ENCODE results near the gene TBC1D1.

The TBC1D1 gene

GRCh38 chr4:37946503-37947179 lies 55.8 kb downstream of the TBC1D1 start:
- Histone ChIP-seq H3K27ac (no peak overlapping the region), H3K27me3 (no peaks in the 10 kb centered on the region), H3K9ac (no peak overlapping the region)

GRCh38 chr4:37948542-37948941 lies 57.7 kb downstream of the TBC1D1 start:
- peaks cover 15 to 61% (median 32%) of the 10 kb centered on the region in 10 experiments for H3K4me1 ChIP-seq
- H4K20me1 ChIP-seq = no peaks in the 10 kb centered on the region
- H3K4me2 ChIP-seq = peak overlapping the region in 8 of 11 experiments; percentile 17 to 48 (median 40); a peak in 15 of 22 replicates
- H3K9ac ChIP-seq = no peak overlapping the region
- 0 out of 22 replicates have a peak, but pooled peaks of 1 of the 11 experiments have one; percentile 43 for TF ChIP-seq Cebpa-rat (IDR thresholded peaks at IDR 0.05)
- no peak overlapping the region for H3K4me3 ChIP-seq
- peaks cover 0 to 40% (median 22%) of the 10 kb centered on the region in 11 experiments; a peak in 14 of 22 replicates for H3K36me3 ChIP-seq
- peaks cover 0 to 16% (median 4%) of the 10 kb centered on the region in 11 experiments; a peak in 6 of 22 replicates for H3K9me3 ChIP-seq (replicated peaks in 1 of 11)
- H3K27ac ChIP-seq = peak overlapping the region in 1 of 11 experiments; percentile 17; a peak in 1 of 22 replicates
- no peaks in the 10 kb centered on the region for H3K27me3 ChIP-seq

More at GRCh38 chr4:37946503-37947179, 55.8 kb downstream of the TBC1D1 start:
- H3K36me3 ChIP-seq = peaks cover 0 to 27% (median 7%) of the 10 kb centered on the region in 11 experiments; a peak in 11 of 22 replicates
- TF ChIP-seq Cebpa-rat (IDR thresholded peaks at IDR 0.05) = no peak
- peak overlapping the region; percentile 37 to 77 (median 62); a peak in 21 of 22 replicates for H3K4me2 ChIP-seq
- H3K9me3 ChIP-seq (replicated peaks in 1 of 11) = peaks cover 0 to 19% (median 7%) of the 10 kb centered on the region in 11 experiments; a peak in 9 of 22 replicates
- H3K4me3 ChIP-seq = no peak overlapping the region
- H4K20me1 ChIP-seq = no peaks in the 10 kb centered on the region
- H3K4me1 ChIP-seq = peaks cover 15 to 51% (median 30%) of the 10 kb centered on the region in 10 experiments

- no peak overlapping the region for H3K4me2 ChIP-seq
- H3K27ac ChIP-seq = no peak overlapping the region
- no peak overlapping the region for H3K9ac ChIP-seq
- no peaks in the 10 kb centered on the region for H4K20me1 ChIP-seq
- H3K9me3 ChIP-seq (replicated peaks in 1 of 11) = peaks cover 0 to 16% (median 4%) of the 10 kb centered on the region in 11 experiments; a peak in 6 of 22 replicates
- peaks cover 15 to 74% (median 32%) of the 10 kb centered on the region in 10 experiments for H3K4me1 ChIP-seq
- TF ChIP-seq Cebpa-rat (IDR thresholded peaks at IDR 0.05) = no peak
- H3K27me3 ChIP-seq = no peaks in the 10 kb centered on the region
- H3K36me3 ChIP-seq = peaks cover 0 to 50% (median 17%) of the 10 kb centered on the region in 11 experiments; a peak in 15 of 22 replicates
- no peak overlapping the region for H3K4me3 ChIP-seq
These were observed 58.9 kb downstream of the TBC1D1 start for GRCh38 chr4:37949636-37950426.

- Histone ChIP-seq H3K9me3 (replicated peaks in 1 of 11) (peaks cover 0 to 16% (median 4%) of the 10 kb centered on the region in 11 experiments; a peak in 6 of 22 replicates), H3K36me3 (peaks cover 0 to 47% (median 19%) of the 10 kb centered on the region in 11 experiments; a peak in 16 of 22 replicates), H3K27ac (peak overlapping the region in 3 of 11 experiments; percentile 32 to 42 (median 41); a peak in 5 of 22 replicates), H3K9ac (peak overlapping the region in 3 of 11 experiments; percentile 6 to 44 (median 19); a peak in 2 of 22 replicates), H3K4me3 (no peak overlapping the region; a peak in 1 of 20 replicates), H3K4me1 (peaks cover 9 to 67% (median 24%) of the 10 kb centered on the region in 10 experiments), H4K20me1 (no peaks in the 10 kb centered on the region), H3K27me3 (no peaks in the 10 kb centered on the region), H3K4me2 (peak overlapping the region in 4 of 11 experiments; percentile 18 to 81 (median 36); a peak in 6 of 22 replicates)
- no peak for TF ChIP-seq Cebpa-rat (IDR thresholded peaks at IDR 0.05)
These were observed 60.8 kb downstream of the TBC1D1 start for GRCh38 chr4:37951461-37952352.

GRCh38 chr4:37953156-37953555 lies 62.3 kb downstream of the TBC1D1 start:
- Histone ChIP-seq H3K27ac (no peak overlapping the region), H3K4me2 (no peak overlapping the region)
- no peak for TF ChIP-seq Cebpa-rat (IDR thresholded peaks at IDR 0.05)

GRCh38 chr4:37953620-37954293 lies 62.9 kb downstream of the TBC1D1 start:
- Histone ChIP-seq H3K9ac (no peak overlapping the region), H3K27ac (no peak overlapping the region), H3K4me2 (peak overlapping the region in 2 of 11 experiments; percentile 21 to 22; a peak in 2 of 22 replicates), H3K4me1 (peaks cover 0 to 50% (median 8%) of the 10 kb centered on the region in 10 experiments; a peak in 14 of 20 replicates), H4K20me1 (no peaks in the 10 kb centered on the region), H3K27me3 (no peaks in the 10 kb centered on the region), H3K36me3 (peaks cover 0 to 30% (median 19%) of the 10 kb centered on the region in 11 experiments; a peak in 16 of 22 replicates), H3K4me3 (no peak overlapping the region), H3K9me3 (replicated peaks in 1 of 11) (peaks cover 0 to 11% (median 0%) of the 10 kb centered on the region in 11 experiments; a peak in 1 of 22 replicates)
- no peak for TF ChIP-seq Cebpa-rat (IDR thresholded peaks at IDR 0.05)

More at GRCh38 chr4:37953156-37953555, 62.3 kb downstream of the TBC1D1 start:
- no peak overlapping the region for H3K4me3 ChIP-seq
- H3K27me3 ChIP-seq = no peaks in the 10 kb centered on the region
- H4K20me1 ChIP-seq = no peaks in the 10 kb centered on the region
- H3K4me1 ChIP-seq = peaks cover 3 to 54% (median 14%) of the 10 kb centered on the region in 10 experiments; a peak in 19 of 20 replicates
- no peak overlapping the region for H3K9ac ChIP-seq
- peaks cover 0 to 32% (median 19%) of the 10 kb centered on the region in 11 experiments; a peak in 16 of 22 replicates for H3K36me3 ChIP-seq
- peaks cover 0 to 13% (median 3%) of the 10 kb centered on the region in 11 experiments; a peak in 5 of 22 replicates for H3K9me3 ChIP-seq (replicated peaks in 1 of 11)

- H3K9me3 ChIP-seq (replicated peaks in 1 of 11) = peaks cover 0 to 3% (median 0%) of the 10 kb centered on the region in 11 experiments; a peak in 1 of 22 replicates
- H3K27ac ChIP-seq = no peak overlapping the region
- no peaks in the 10 kb centered on the region for H4K20me1 ChIP-seq
- no peak overlapping the region for H3K9ac ChIP-seq
- H3K4me1 ChIP-seq = peaks cover 0 to 28% (median 0%) of the 10 kb centered on the region in 10 experiments; a peak in 6 of 20 replicates
- peaks cover 0 to 25% (median 11%) of the 10 kb centered on the region in 11 experiments; a peak in 13 of 22 replicates for H3K36me3 ChIP-seq
- no peak overlapping the region for H3K4me3 ChIP-seq
- TF ChIP-seq Cebpa-rat (IDR thresholded peaks at IDR 0.05) = no peak
- no peak overlapping the region for H3K4me2 ChIP-seq
- no peaks in the 10 kb centered on the region for H3K27me3 ChIP-seq
These were observed 66.1 kb downstream of the TBC1D1 start for GRCh38 chr4:37956941-37957340.
